ENCODE measurements around the gene CENPW.

- TF ChIP-seq CTCF (IDR thresholded peaks at IDR 0.05): no peak
- TF ChIP-seq POLR2A (IDR thresholded peaks at IDR 0.05): no peak
Measured at GRCh38 chr6:126351960-126352359, 12.0 kb downstream of the CENPW start.
